NCI-H510A treated with DMSO at 0.1 percent for 48 hours (cell line): ENCODE measurements around the gene NRDE2.

Experiments
- DNase-seq: peaks from one replicate; lab custom pipeline; 2025; lab: John Stamatoyannopoulos, UW

The NRDE2 gene

DNA sequence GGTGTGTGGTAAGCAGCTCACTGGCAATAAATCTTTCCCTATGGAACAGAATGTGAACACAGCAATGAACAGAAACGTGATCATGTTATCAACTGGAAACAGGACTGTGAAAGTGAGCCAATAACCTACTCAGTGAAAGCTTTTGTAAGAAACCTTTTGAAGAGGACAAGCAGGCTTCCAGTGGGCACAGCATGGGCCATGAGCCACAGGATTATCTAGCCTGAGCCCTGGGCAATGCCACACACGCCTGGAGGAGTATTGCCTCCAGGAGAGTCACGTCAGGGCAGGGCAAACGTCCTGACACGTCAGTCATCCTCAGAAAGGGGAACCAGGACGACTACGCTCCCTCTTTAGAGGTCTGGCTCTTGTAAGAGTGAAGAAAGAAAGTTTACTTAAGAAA, 32.3 kb downstream of the NRDE2 start:
- no peak for DNase-seq

- no peak for DNase-seq
These were observed 33.7 kb downstream of the NRDE2 start for GRCh38 chr14:90297876-90298629.

DNA sequence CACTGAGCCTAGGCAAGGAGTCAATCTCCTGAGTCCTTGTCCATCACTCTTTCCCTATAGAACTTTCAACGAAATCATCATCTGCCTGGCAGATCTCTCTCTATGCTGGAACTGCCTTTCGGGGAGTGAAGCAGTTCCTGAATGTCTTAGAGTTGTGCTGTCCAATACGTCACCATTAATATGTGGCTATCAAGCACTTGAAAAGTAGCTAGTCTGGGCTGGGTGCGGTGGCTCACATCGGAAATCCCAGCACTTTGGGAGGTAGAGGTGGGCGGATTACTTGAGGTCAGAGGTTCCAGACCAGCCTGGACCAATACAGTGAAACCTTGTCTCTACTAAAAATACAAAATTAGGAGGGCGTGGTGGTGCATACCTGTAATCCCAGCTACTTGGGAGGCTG, 35.1 kb downstream of the NRDE2 start:
- DNase-seq = no peak

DNA sequence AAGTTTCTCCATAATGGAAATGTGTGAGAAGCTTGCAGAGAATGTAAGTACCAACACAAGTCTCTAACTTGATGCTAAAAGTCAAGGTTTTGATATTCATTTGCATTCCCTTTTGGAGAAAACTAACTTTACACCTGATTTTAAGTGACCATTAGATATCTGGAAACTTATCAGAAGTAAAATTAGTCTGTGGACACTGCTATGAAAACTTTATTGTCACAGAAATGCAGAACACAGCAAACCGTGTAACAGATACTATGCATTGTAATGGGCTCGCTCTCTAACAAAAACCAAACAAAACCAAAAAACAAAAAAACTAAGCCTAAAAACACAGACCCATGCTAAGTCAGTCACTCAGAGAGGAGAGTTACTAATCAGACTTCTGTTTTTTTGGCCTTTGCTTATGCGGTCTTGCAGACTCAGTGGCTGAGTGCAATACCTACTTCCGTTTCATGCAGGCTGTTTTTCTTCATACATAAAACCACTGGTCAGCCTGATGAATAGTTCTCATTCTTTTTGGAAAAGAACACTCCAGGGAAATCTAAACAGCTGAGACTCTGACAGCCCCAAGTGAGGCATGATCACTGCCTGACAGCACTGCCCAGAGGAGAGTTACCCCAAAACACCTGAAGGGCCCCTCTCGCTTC, 35.7 kb downstream of the NRDE2 start:
- DNase-seq = no peak

DNA sequence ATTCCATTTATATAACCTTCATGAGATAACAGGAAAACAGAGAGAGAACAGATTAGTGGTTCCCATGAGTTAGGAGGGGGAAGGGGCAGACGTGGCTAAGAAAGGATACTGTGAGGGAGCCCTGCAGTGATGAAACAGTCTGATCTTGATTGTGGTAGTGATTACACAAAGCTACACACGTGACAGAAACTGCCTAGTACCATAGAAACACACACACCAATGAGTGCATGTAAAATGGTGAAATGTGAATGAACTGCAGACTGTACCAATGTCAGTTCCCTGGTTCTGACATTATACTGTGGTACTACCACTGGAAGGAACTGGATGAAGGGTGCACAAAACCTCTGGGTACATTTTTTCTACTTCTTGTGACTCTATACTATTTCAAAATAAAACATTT, 36.9 kb downstream of the NRDE2 start:
- DNase-seq = no peak

DNA sequence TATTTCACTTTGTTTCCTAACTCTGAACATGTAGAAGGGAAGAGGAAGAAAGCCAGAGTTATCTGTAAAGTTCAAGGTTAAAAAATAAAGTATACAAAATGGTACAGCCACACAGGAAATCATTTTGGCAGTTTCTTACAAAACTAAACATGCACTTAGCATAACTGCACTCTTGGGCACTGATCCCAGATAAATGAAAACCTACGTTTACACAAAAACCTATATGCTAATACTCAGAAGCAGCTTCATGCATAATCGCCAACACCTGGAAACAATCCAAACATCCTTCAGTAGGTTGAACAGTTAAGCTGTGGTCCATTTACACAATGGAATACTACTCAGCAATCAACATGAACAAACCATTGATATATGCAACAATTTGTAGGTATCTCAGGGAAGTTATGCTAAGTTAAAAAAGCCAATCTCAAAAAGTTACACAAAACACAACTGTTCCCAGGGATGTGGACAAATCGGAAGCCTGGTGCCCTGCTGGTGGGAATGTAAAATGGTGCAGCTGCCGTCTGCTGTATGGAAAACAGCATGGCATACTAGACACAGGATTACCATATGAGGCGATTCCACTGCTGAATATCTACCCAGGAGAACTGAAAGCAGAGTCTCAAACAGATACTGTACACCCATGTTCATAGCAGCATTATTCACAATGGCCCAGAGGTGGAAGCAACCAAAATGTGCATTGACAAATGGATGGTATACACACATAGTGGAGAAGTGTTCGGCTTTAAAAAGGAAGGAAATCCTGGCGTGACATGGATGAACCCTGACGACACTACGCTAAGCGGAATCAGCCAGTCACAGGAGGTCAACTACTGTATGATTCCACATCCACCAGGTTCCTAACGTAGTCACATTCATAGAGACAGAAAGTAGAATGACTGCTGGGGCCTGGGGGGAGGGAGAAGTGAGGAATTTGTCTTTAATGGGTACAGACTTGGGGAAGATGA, 37.7 kb downstream of the NRDE2 start:
- DNase-seq = no peak

DNA sequence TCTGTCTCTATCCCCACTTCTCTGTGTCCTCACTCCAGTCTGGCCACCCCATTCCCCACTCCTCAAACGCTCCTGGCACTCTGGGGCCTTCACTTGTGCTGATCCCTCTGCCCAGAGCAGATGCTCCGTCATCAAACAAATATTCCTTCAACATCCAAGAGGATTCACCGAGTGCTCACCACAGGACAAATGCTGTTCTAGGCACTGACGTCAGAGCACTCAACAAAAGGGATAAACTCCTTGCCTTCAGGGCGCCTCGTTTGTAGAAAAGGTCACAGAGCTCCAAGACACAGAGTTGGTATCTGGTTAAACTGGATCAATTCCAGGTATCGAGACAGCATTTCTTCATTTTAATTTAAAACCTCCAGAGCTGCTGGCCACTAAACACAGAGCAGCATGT, 40.0 kb downstream of the NRDE2 start:
- DNase-seq = no peak

DNA sequence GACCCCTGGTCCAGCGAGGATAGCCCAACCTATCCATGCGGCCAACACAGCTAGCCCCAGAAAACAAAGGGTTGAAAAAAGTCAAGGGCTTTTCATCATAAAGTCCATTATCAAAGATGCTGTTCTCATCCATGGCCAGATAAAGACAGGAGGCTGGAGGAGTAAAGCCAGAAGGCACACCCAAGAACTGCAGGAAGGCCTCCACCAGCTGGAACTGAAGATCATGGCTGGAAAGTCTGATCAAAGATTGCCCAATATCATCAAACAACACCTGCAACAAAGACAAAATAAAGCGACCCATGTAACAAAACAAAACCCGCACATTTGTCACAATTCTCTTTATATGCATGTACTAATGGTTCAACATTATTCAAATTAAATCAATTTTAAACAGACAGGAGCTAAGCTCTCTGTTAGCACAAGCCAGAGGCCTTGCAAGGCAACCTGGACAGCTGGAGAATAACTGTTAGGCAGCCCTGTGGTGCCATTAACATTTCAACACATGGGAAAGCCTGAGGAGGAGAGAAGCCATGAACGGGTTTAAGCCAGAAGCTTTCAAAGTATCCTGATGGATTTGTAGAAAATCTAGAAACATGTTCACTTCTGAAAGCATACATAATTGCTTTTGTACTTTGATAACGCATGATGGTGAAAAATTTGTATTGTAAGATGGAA, 41.3 kb downstream of the NRDE2 start:
- no peak for DNase-seq

- no peak for DNase-seq
These were observed 42.9 kb downstream of the NRDE2 start for GRCh38 chr14:90288651-90289355.

GRCh38 chr14:90287791-90288190, 44.0 kb downstream of the NRDE2 start:
- DNase-seq = no peak

GRCh38 chr14:90281756-90282155, 50.0 kb downstream of the NRDE2 start:
- DNase-seq = no peak

DNA sequence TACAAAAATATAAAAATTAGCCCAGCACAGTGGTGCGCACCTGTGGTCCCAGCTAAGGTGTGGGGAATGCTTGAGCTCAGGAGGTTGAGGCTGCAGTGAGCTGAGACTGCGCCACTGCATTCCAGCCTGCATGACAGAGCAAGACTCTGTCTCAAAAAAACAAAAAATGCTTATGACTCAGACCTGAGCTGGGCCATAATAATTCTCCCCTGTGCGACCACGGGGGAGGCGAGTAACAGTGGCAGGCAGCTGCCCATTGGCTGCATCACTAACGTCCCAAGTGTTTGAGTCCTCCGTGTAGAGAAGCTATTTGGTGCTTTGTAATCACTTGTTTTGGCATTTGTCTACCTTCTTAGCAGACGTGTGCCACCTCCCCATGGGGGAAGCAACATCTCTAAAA, 50.5 kb downstream of the NRDE2 start:
- no peak for DNase-seq

DNA sequence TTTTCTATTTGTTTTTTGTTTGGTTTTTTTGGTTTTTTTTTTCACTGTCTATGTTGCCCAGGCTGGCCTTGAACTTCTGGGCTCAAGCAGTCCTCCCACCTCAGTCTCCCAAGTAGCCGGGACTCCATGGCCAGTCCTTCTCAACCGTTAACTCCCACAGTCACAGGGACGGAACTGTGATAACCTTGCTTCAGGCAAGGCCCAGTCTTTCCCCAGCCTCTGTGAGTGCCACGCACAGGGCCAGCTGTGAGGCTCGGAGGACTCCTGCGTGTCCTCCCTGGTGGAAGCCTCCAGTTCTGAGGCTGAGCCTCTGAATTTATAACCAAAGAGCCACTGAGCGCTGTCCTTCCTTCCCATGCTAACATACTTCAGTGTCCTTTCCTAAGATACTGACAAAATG, 51.6 kb downstream of the NRDE2 start:
- no peak for DNase-seq

DNA sequence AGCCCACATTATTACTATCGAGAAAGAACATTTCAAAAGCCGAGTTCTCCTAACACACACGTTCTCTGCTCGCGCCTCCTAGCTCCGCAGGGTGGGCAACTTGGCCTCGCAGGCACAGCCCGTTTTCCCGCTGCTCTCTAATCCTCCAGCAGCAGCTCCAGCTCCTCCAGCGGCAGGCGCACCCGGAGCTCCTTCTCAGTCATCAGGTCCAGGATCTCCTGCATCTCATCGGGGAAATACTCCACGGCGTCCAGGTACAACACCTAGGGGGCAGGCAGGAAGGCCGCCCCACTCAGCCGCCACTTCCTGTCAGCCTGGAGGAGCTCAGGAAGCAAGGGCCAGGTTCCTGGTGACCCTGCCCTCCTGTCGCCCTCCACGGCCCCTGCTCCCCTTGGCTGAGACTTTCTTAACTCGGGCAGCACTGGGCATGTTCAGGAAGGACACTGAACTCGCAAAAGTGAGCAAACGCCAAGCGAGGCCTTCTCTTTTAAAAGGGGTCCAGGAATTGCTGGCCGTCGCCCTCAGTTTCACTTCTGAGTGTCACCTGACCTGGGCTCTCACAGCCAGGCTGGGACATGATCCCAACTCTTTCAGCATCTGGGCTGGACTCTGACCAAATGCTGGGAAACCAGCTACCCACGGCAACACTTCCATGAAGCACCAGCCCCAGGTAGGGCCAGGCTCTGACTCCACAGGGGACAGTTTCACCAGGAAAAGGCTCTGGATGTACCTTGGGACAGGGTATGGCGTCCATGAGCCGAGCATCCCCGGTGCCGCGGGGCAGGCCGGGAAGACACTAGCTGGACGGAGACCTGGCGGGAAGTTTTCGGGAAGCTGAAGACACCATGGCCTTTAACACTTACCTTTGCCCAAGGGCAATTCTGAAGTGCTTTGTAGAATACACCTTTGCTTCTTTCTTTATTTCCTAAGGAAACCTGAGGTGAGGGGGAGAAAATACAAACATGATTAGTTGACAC, 53.3 kb downstream of the NRDE2 start:
- DNase-seq = no peak

DNA sequence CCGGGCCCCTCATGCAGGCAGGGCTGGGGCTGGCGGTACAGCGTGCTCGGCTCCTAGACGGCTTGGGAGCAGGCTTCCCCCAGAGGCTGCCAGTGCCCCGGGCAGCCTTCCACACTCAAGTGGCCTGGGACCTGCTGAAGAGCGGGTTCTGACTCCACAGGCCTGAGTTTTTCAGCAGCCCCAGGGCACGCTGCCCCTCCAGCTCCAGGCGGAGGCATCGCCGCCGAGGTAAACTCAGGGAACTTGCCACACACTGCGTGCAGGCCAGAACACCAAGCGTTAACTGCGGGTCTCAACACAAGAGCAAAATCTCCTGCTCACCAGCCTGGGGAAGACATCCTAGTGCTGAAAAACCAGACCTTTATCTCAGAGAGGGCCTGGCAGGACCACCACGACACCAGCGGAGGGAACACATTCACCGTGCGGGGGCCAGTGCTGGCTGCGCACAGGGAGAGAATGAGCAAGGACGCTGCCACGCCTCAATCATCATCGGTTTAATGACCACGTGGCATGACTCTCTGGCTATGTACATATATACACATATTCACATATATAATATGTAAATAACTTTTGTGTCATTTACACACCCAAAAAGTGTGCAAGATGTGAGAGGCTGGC, 54.1 kb downstream of the NRDE2 start:
- DNase-seq = no peak

- DNase-seq = no peak
These were observed 54.9 kb downstream of the NRDE2 start for GRCh38 chr14:90276646-90277367.

DNA sequence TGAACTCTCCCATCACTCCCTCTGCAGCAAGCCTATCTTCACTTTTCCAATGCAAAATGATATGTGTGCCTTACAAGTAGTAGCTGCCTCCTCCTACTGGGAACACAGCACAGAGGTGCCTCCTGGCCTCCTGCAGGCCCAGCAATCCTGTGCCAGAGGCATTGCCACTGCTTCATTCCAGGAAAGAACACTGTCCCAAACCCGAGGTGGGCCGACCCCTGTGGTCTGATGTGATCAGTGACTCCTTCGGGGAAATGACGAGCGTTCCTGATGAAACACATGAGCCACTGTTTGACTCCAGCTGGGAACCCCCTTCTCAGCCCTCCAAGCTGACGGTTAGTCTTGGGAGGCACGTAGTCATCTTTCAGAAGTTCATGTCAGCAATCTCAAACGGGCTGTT, 55.9 kb downstream of the NRDE2 start:
- DNase-seq = no peak

DNA sequence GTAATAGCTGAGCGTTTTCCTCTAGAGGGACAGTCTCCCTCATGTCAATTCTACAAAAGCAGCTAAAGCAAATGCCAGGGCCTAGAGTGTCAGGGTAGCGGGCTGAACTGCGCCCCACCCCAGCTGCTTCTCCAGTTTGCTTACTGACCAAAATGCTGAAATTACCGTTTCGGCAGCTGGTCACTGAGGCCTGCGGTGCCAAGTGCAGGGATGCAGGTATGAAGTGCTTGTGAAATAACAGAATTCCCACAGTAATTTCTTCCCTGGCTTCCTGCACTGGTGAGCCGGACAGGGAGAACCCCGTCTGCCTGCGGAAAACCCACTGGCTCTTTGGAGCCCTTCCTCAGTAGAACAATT, 56.3 kb downstream of the NRDE2 start:
- DNase-seq = no peak

DNA sequence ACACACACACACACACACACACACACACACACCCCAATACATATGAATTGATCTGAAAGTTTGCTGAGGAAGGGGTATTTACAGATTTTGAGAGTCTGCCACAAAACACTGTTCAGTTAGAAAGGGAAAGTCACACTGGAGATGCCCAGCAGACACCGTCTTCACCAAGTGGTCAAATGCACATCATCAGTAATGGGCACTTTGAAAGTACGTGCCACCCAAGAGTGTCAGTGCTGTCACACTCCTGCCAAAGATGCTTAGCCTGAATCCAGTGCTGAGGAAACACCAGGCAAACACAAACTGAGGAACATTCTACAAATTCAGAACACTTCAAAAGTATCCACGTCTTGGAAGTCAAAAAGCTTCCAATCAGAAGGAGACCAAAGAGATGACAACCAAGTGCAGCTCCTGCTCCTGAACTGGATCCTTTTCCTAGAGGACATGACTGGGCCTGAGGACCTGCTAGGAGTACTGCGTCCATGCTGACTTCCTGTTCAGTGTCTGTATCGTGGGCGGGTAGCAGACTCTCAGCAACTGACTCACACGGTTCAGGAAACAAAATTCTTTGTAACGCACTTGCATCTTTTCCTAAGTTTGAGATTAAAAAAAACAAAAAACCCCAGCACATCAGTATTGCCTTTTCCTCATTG, 56.8 kb downstream of the NRDE2 start:
- DNase-seq = no peak
